GM12875 (cell line): ENCODE results near the gene ITGAX.

Experiments
- H3K4me3 ChIP-seq: one replicate; pipeline ENCODE4 v1.5.1; 2011; ENCODE audit warnings: low read depth, low read length, control low read depth
- TF ChIP-seq, protein P1 (sequence below): IDR thresholded peaks from 2 replicates; pipeline ENCODE4 v1.5.1; 2011; ENCODE audit warnings: low read depth, mild to moderate bottlenecking, control low read depth, inconsistent platforms, low read length, moderate library complexity, borderline replicate concordance; ENCODE audit not compliant: insufficient read depth

The ITGAX gene

DNA sequence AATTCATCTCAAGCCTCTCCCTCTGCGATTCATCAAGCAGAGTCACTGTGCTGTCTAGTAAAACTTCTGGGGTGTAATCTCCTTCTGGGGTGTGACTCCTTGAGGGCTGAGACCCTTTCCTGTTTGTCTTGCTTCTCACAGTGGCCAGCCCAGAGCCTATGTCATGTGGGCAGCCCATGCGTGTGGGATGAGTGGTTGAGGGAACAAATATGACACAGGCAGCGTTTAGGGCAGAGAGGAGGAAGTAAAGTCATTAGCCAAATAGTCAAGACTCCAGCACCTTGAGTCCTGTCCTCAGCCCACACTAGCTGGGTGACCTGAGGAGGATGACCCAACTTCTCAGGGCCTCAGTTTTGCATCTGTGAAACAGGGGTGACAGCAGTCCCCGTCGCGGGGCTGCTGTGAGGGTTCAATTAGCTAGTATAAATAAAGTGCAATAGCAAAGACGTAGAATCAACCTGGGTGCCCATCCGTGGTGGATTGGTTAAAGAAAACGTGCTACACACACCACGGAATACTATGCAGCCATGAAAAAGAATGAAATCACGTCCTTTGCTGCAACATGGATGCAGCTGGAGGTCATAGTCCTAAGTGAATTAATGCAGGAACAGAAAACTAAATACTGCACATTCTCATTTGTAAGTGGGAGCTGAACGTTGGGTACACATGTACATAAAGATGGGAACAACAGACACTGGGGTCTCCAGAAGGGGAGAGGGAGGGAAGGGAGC, 4.5 kb upstream of the ITGAX start:
- TF ChIP-seq, protein P1, sequence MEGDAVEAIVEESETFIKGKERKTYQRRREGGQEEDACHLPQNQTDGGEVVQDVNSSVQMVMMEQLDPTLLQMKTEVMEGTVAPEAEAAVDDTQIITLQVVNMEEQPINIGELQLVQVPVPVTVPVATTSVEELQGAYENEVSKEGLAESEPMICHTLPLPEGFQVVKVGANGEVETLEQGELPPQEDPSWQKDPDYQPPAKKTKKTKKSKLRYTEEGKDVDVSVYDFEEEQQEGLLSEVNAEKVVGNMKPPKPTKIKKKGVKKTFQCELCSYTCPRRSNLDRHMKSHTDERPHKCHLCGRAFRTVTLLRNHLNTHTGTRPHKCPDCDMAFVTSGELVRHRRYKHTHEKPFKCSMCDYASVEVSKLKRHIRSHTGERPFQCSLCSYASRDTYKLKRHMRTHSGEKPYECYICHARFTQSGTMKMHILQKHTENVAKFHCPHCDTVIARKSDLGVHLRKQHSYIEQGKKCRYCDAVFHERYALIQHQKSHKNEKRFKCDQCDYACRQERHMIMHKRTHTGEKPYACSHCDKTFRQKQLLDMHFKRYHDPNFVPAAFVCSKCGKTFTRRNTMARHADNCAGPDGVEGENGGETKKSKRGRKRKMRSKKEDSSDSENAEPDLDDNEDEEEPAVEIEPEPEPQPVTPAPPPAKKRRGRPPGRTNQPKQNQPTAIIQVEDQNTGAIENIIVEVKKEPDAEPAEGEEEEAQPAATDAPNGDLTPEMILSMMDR = no peak

DNA sequence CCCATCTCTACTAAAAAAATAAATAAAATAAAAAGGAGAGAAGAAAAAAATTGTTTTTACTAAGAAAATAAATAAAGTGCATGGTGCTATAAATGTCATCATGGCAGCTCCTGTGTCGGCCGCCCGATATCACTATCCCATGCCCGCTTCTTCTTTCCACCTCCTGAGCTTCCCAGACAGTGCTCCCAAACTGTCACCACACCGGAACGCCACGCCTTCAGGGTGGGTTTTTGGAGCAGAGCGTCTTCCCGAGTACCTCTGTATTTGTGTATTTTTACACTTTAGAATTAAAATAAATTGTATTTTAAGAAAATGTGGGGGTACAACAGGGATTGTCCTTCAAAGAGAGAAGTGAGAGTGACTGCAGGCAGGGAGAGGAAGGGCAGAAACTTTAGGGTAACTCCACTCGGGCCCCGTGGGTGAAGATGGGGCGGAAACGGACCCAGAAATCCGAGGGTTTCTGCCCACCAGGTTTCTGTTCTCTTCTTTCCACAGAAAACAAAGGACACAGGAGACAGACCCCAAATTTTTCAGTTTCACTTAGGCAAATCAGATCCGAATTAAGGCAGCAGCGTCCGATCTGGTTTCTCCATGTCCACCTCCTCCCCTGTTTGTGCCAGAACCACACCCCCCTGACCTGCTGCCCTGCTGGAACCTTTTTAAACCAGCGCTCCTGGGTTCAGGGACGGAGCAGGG, 3.6 kb upstream of the ITGAX start:
- no peak overlapping the region for H3K4me3 ChIP-seq
- TF ChIP-seq, protein P1 = no peak

More for the DNA sequence above, 4.5 kb upstream of the ITGAX start:
- no peak overlapping the region for H3K4me3 ChIP-seq

DNA sequence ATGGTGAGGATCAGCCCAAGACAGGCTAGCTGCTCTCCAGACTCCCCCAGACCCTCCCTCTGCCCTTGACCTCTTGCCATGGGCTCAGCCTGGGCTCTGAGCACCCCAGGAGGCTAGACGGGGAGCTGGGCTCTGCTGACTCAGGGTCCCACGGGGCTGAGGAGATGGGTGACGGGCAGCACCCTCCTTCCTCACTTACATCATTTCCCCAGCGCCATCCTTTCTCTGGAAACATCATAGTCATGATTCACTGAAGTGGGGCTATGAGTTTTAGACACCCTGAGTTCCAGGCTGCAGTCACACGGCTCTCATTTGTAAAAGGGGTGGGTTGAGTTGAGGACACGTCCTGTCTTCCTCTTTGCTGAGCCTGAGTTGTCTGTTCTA, 3.0 kb upstream of the ITGAX start:
- TF ChIP-seq, protein P1 = no peak
- H3K4me3 ChIP-seq = no peak overlapping the region

DNA sequence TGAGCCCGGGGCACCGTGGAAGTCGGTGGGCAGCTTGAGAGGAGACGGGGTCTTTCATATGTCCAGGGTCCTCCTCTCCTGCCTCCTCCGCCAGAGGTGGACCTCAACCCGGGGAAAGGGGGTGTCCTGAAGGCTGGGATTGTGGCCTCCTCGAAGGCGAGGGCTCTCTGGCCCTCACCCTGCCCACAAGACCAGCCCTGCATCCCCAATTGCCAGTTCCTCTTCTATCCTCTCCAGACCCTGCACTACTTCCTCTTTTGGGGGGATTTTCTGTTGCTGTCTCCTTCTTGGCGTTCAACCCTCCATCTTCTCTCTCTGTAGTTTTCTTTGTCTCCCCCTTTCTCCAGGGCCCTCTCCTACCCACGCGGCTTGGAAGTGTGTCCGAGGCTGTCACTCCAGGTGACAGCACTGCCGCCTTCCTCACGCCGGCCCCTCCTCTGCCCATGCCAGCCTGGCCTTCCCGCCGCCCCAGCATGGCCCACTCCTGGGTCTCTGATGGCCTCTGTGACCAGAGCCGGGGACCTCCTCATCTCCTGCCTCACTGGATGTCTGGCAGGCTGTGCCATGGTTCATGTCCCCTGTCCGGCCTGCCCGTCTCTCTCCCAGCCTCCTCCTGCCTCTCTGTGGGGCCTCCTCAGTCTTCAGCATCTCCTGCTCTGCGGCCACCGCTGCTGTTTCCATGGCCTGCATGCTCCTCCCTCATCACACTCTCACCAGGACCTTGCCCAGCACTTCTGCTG, 2.4 kb upstream of the ITGAX start:
- TF ChIP-seq, protein P1 = no peak
- H3K4me3 ChIP-seq = no peak overlapping the region

DNA sequence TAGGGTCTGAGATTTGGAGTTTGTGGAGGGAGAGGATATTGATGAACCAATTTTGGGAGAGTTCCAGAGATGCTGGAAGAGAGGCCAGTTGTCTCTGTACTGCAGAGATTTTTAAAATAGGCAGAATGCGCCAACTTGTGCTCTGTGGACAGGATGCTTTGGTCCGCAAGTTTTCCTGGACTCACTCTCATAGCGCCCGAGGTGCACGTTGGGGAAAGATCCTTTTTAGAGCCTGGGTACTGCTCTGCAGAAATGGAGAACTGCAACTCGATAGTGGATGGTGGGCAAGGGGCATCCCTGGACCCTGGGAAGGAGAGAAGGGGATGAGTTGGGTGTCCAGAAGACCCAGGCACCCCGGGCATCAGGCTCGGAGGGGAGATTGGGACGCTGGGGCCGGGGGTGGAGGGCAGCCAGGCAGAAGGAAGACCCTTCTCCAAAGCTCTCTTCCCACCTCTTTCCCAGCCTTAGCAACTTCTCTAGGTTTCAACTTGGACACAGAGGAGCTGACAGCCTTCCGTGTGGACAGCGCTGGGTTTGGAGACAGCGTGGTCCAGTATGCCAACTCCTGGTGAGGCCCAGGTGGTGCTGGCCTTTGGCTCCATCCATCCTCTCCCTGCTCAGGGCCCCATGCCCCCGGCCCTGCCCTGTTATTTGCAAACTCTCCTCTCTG, 590 bp downstream of the ITGAX start:
- TF ChIP-seq, protein P1 = no peak
- peak overlapping the region; percentile 31 for H3K4me3 ChIP-seq

DNA sequence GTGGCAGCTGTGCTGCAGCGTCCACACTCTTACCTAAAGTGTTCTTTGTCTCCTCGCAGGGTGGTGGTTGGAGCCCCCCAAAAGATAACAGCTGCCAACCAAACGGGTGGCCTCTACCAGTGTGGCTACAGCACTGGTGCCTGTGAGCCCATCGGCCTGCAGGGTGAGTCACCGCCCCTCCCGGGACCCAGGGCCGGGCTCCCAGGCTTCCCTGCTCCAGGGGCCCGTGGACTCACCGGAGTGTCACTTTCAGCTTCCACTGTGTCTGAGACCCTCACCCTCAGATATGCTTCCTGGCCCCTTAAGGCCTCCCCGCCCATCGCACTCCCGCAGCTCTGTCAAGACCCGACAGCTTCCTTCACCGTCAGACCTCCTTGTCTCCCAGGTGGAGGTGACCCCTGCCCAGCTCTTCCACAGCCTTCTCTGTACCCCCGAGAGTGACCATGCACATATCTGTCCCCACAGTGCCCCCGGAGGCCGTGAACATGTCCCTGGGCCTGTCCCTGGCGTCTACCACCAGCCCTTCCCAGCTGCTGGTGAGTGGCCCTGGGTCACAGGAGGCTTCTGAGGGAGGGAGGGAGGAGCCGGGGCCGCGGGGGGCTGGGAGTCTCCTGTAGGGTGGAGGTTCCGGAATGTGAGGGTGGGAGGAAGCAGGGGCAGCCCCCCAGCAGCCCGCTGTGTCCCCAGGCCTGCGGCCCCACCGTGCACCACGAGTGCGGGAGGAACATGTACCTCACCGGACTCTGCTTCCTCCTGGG, 1.8 kb downstream of the ITGAX start:
- TF ChIP-seq, protein P1 = no peak
- H3K4me3 ChIP-seq = no peak overlapping the region
